HUES48 (cell line): ENCODE data around the gene RTP5.

ENCODE experiments used
- H3K27ac ChIP-seq: one replicate; pipeline ENCODE4 v1.7.0; 2013; ENCODE audit warnings: low read depth, low read length, inconsistent platforms
- H3K27me3 ChIP-seq: 2 replicates; pipeline ENCODE4 v1.6.1; 2013; ENCODE audit warnings: mild to moderate bottlenecking, low read length; ENCODE audit not compliant: control insufficient read depth, insufficient read depth
- H3K36me3 ChIP-seq: 2 replicates; pipeline ENCODE4 v1.6.1; 2013; ENCODE audit warnings: low read length; ENCODE audit not compliant: control insufficient read depth, insufficient read depth
- H3K4me1 ChIP-seq: 2 replicates; pipeline ENCODE4 v1.6.1; 2013; ENCODE audit warnings: mild to moderate bottlenecking, low read length; ENCODE audit not compliant: control insufficient read depth, insufficient read depth
- H3K4me3 ChIP-seq: 2 replicates; pipeline ENCODE4 v1.5.1; 2013; ENCODE audit warnings: mild to moderate bottlenecking, low read depth, low read length
- H3K9ac ChIP-seq: 2 replicates; pipeline ENCODE4 v1.6.1; 2013; ENCODE audit warnings: mild to moderate bottlenecking, low read depth, low read length, moderate library complexity
- H3K9me3 ChIP-seq: 2 replicates; pipeline ENCODE4 v1.6.1; 2013; ENCODE audit warnings: low read length; ENCODE audit not compliant: control insufficient read depth, insufficient read depth

Gene RTP5

DNA sequence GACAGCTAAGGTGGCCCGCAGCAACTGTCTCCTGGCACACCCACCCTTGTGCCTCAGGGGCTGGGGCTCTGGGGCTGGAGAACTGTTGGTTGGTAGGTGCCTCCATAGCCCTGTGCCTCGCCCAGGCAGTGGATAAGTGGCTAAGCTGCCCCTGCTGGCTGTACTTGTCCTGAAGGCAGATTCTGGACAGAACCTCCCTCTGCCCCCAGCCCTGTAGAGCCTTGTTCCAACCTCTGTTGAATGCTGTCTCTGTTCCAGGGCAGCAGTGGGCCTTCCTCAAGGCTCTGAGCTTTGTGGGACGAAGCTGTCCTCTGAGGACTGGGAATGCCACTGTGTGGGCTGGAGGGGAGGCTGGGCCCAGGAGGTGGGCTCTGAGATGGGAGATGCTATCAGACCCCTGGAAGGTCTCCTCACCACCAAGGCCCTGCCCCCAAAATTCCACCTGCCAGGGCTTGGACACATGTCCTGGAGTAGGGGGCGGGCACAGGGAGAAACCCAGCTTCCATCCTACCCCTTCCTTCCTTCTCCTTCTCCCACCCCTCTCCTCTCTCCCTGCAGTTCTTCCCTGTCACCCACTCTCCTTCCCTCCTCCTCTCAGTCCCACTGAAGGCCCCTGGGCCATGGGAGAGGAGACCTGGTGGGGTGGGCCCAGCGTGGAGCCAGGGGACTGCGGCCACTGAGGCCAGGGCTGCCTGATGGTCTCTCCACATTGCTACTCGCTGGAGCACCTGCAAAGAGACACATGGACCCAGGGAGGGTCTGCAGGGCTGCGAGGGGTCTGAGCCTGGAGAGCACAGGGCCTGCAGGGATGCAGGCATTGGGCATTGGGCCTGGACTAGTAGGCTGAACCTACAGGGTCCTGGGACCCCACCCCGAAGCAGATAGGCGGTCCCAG, 9.1 kb upstream of the RTP5 start:
- Histone ChIP-seq H3K4me3 (no peak overlapping the region), H3K27ac (no peak overlapping the region), H3K9ac (no peak overlapping the region), H3K27me3 (no peaks in the 10 kb centered on the region), H3K36me3 (no peaks in the 10 kb centered on the region), H3K4me1 (peaks cover 2% of the 10 kb centered on the region; the same call in 1 of the 2 replicates), H3K9me3 (no peaks in the 10 kb centered on the region)

DNA sequence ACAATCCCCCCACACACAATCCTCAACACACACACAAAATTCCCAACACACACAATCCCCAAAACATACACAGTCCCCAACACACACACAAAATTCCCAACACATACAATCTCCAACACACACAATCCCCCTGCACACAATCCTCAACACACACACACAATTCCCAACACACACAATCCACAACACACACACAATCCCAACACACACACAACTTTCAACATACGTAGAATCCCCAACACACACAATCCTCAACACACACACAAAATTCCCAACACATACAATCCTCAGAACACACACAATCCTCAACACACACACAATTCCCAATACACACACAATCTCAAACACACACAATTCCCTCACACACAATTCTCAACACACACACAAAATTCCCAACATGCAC, 8.3 kb upstream of the RTP5 start:
- Histone ChIP-seq H3K4me1 (peaks cover 2% of the 10 kb centered on the region; the same call in 1 of the 2 replicates), H3K36me3 (no peaks in the 10 kb centered on the region), H3K4me3 (no peak overlapping the region), H3K27me3 (no peaks in the 10 kb centered on the region), H3K27ac (no peak overlapping the region), H3K9me3 (no peaks in the 10 kb centered on the region), H3K9ac (no peak overlapping the region)

DNA sequence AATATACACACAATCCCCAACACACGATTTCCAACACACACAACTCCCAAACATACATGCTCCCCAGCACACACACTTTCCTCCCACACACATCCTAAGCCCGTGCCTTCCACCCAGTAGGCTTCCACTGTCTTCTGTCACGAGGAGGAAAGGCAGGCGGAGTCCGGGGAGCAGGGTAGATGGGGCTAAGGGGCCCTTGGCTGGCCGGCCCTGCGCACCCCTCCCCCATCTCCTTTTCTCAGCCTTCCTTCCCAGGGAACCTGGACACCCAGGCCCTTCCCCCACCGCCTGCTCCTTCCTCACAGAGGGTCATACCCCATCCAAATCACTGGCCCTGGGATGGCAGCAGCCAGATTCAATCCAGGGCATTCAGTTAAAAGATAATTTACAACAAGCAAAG, 7.4 kb upstream of the RTP5 start:
- H3K9ac ChIP-seq, result no peak overlapping the region
- no peaks in the 10 kb centered on the region for H3K9me3 ChIP-seq
- no peaks in the 10 kb centered on the region for H3K36me3 ChIP-seq
- H3K27ac ChIP-seq, result no peak overlapping the region
- H3K27me3 ChIP-seq, result 0 out of 2 replicates have a peak, but pooled peaks cover 2% of the 10 kb centered on the region
- no peak overlapping the region for H3K4me3 ChIP-seq
- H3K4me1 ChIP-seq, result peaks cover 2% of the 10 kb centered on the region; the same call in 1 of the 2 replicates

- Histone ChIP-seq H3K27ac (no peak overlapping the region), H3K4me3 (no peak overlapping the region), H3K36me3 (no peaks in the 10 kb centered on the region), H3K9ac (no peak overlapping the region), H3K4me1 (peaks cover 2% of the 10 kb centered on the region; the same call in 1 of the 2 replicates), H3K9me3 (no peaks in the 10 kb centered on the region), H3K27me3 (0 out of 2 replicates have a peak, but pooled peaks cover 3% of the 10 kb centered on the region)
Observed at GRCh38 chr2:241862775-241863535, 6.6 kb upstream of the RTP5 start.

DNA sequence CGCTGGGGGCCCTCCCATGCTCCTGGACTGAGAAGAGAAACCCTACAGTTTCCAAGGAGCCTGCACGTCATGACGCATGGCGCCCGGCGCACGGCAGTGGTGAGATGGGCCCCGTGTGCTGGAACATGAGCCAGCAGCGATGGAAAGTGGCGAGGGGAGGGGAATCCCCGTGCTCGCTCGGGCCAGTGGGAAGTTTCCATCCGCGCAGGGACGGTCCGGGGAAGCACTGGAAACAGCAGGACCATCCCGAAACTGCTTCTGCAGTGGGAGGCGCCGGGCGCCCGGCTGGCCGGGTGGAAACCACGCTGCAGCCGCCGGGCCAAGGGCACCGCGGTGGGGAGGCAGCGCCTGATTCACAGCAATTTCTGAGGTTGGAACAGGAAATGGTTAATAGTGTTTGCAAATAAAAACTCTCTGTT, 6.0 kb upstream of the RTP5 start:
- Histone ChIP-seq H3K4me3 (no peak overlapping the region), H3K9me3 (no peaks in the 10 kb centered on the region), H3K9ac (no peak overlapping the region), H3K4me1 (peaks cover 2% of the 10 kb centered on the region; the same call in 1 of the 2 replicates), H3K36me3 (no peaks in the 10 kb centered on the region), H3K27ac (no peak overlapping the region), H3K27me3 (0 out of 2 replicates have a peak, but pooled peaks cover 3% of the 10 kb centered on the region)

GRCh38 chr2:241864168-241864849, 5.2 kb upstream of the RTP5 start:
- Histone ChIP-seq H3K36me3 (no peaks in the 10 kb centered on the region), H3K27me3 (0 out of 2 replicates have a peak, but pooled peaks cover 3% of the 10 kb centered on the region), H3K9ac (no peak overlapping the region), H3K9me3 (no peaks in the 10 kb centered on the region), H3K4me3 (no peak overlapping the region), H3K4me1 (peaks cover under 1% of the 10 kb centered on the region; the same call in 1 of the 2 replicates), H3K27ac (no peak overlapping the region)

- Histone ChIP-seq H3K9ac (no peak overlapping the region), H3K4me1 (no peaks in the 10 kb centered on the region; the same call in 1 of the 2 replicates), H3K9me3 (no peaks in the 10 kb centered on the region), H3K27ac (no peak overlapping the region), H3K27me3 (0 out of 2 replicates have a peak, but pooled peaks cover 3% of the 10 kb centered on the region), H3K4me3 (no peak overlapping the region), H3K36me3 (no peaks in the 10 kb centered on the region)
Observed at GRCh38 chr2:241864850-241865213, 4.7 kb upstream of the RTP5 start.

- Histone ChIP-seq H3K4me1 (no peaks in the 10 kb centered on the region; the same call in 1 of the 2 replicates), H3K9me3 (no peaks in the 10 kb centered on the region), H3K4me3 (no peak overlapping the region), H3K27me3 (0 out of 2 replicates have a peak, but pooled peaks cover 3% of the 10 kb centered on the region), H3K9ac (no peak overlapping the region), H3K36me3 (no peaks in the 10 kb centered on the region), H3K27ac (no peak overlapping the region)
Observed at GRCh38 chr2:241865416-241865956, 4.0 kb upstream of the RTP5 start.

- H3K27ac ChIP-seq, result no peak overlapping the region
- no peaks in the 10 kb centered on the region; the same call in 1 of the 2 replicates for H3K4me1 ChIP-seq
- 0 out of 2 replicates have a peak, but pooled peaks cover 3% of the 10 kb centered on the region for H3K27me3 ChIP-seq
- H3K4me3 ChIP-seq, result no peak overlapping the region
- no peak overlapping the region for H3K9ac ChIP-seq
- H3K9me3 ChIP-seq, result no peaks in the 10 kb centered on the region
- H3K36me3 ChIP-seq, result no peaks in the 10 kb centered on the region
Observed at GRCh38 chr2:241865957-241866789, 3.4 kb upstream of the RTP5 start.
